Lung (tissue), 12 donors: Measurements from ENCODE around the gene DCAF8L2. TPM values are rescaled to one million over a fixed set of nuclear protein-coding genes. Genes with fewer than 3 reads are reported as not detected.

Experiments used
- ATAC-seq: fragments of 200-7000 bp; cut with Tn5 transposase; one replicate; pipeline ENCODE4 v1.9.1; 2020; ENCODE audit warnings: moderate number of reproducible peaks; ENCODE audit not compliant: insufficient read depth, low FRiP score
- DNase-seq, 3 donors: peaks; one replicate each; pipeline ENCODE4 v3.0.0-alpha.2; 2013 to 2017
- H3K27ac ChIP-seq, 2 donors: one replicate each; pipeline ENCODE4 v1.5.1; 2013; ENCODE audit warnings: mild to moderate bottlenecking in 2 of 2, moderate library complexity in 2 of 2, control low read depth in 1 of 2, inconsistent platforms in 1 of 2, low read depth in 1 of 2, low read length in 1 of 2
- H3K27me3 ChIP-seq, 3 donors: one replicate each; pipeline ENCODE4 v1.5.1; 2013; ENCODE audit warnings: low read length in 2 of 3; ENCODE audit not compliant: control insufficient read depth in 3 of 3, insufficient read depth in 3 of 3
- H3K36me3 ChIP-seq, 4 donors: one replicate each; pipeline ENCODE4 v1.5.1; 2013; ENCODE audit warnings: low read length in 4 of 4, mild to moderate bottlenecking in 1 of 4, moderate library complexity in 1 of 4; ENCODE audit not compliant: control insufficient read depth in 4 of 4, insufficient read depth in 4 of 4
- H3K4me1 ChIP-seq, 5 donors: one replicate each; pipeline ENCODE4 v1.5.1; 2013; ENCODE audit warnings: low read length in 5 of 5, mild to moderate bottlenecking in 2 of 5, moderate library complexity in 1 of 5; ENCODE audit not compliant: control insufficient read depth in 5 of 5, insufficient read depth in 5 of 5
- H3K4me3 ChIP-seq: one replicate; pipeline ENCODE4 v1.5.1; 2013; ENCODE audit warnings: mild to moderate bottlenecking, control low read depth, moderate library complexity
- H3K9ac ChIP-seq, 2 donors: one replicate each; pipeline ENCODE4 v1.5.1; 2013; ENCODE audit warnings: low read length in 2 of 2, control low read depth in 1 of 2; ENCODE audit not compliant: insufficient read depth in 1 of 2
- H3K9me3 ChIP-seq, 4 donors: one replicate each; pipeline ENCODE4 v1.5.1; 2013; ENCODE audit warnings: low read length in 3 of 4, mild to moderate bottlenecking in 1 of 4, moderate library complexity in 1 of 4; ENCODE audit not compliant: control insufficient read depth in 4 of 4, insufficient read depth in 3 of 4
- CTCF ChIP-seq: IDR thresholded peaks from 2 replicates; pipeline ENCODE4 v1.5.1; 2012; ENCODE audit warnings: mild to moderate bottlenecking; ENCODE audit errors: control extremely low read depth, extremely low read depth
- WGBS, 2 donors: extraction: QIAGEN DNeasy Blood & Tissue Kit; methylation state at CpG; one replicate each; pipeline ENCODE4 v1.1.7; 2013; 5-methylcytosine and 5-hydroxymethylcytosine counted together
- polyA plus RNA-seq, 2 donors: library from polyadenylated mRNA; stranded (reverse); fragments of 200-250 nt; gene quantifications; one replicate each; pipeline ENCODE4 v1.2.1, GENCODE V29; 2013
- total RNA-seq, 2 donors: library from RNA; depleted of rRNA in 1 of 2; stranded (reverse); fragments of >200 nt in 1 of 2; gene quantifications; one replicate each; pipeline ENCODE4 v1.2.1, GENCODE V29; 2014 to 2021
- donor health status: control.
- donor health status: control.
- donor health status: Bipolar disorder and iron deficiency.
- donor health status: healthy.
- donor health status: DM: yes; HTN: yes; CAD: no.

DCAF8L2 gene
- total and polyA plus RNA-seq, 4 donors: not detected

GRCh38 chrX:27694667-27695066 lies 104.5 kb downstream of the DCAF8L2 start:
- DNase-seq (no peak), ATAC-seq (no peak)
- no peak for TF ChIP-seq CTCF
- Histone ChIP-seq H3K27ac (no peak overlapping the region), H3K9me3 (no peaks in the 10 kb centered on the region), H3K9ac (no peak overlapping the region), H3K27me3 (no peaks in the 10 kb centered on the region), H3K4me1 (no peaks in the 10 kb centered on the region), H3K36me3 (no peaks in the 10 kb centered on the region), H3K4me3 (no peak overlapping the region)
- 55 to 61% methylated on average over 1 of the region's 1 CpG for WGBS, 2 donors

GRCh38 chrX:27706526-27706925 lies 116.4 kb downstream of the DCAF8L2 start:
- H3K9ac ChIP-seq: no peak overlapping the region
- no peak overlapping the region for H3K4me3 ChIP-seq
- H3K9me3 ChIP-seq: peaks cover 0 to 2% (median 0%) of the 10 kb centered on the region in 4 donors
- H3K36me3 ChIP-seq: no peaks in the 10 kb centered on the region
- ATAC-seq (no peak), DNase-seq (peak in 2 of 3 donors; percentile 57 to 64)
- H3K4me1 ChIP-seq: no peaks in the 10 kb centered on the region
- no peaks in the 10 kb centered on the region for H3K27me3 ChIP-seq
- no peak for TF ChIP-seq CTCF
- 17 to 72% methylated on average over 1 of the region's 1 CpG for WGBS, 2 donors
- no peak overlapping the region for H3K27ac ChIP-seq

- Histone ChIP-seq H3K9ac (no peak overlapping the region), H3K4me1 (no peaks in the 10 kb centered on the region), H3K4me3 (no peak overlapping the region), H3K27ac (no peak overlapping the region), H3K9me3 (no peaks in the 10 kb centered on the region), H3K27me3 (peaks cover 0 to 2% (median 0%) of the 10 kb centered on the region in 3 donors), H3K36me3 (no peaks in the 10 kb centered on the region)
- ATAC-seq: no peak
- 59 to 76% methylated on average over 2 of the region's 2 CpGs for WGBS, 2 donors
- DNase-seq: no peak
- TF ChIP-seq CTCF: no peak
Observed at GRCh38 chrX:27715610-27716009, 125.5 kb downstream of the DCAF8L2 start.

DNA sequence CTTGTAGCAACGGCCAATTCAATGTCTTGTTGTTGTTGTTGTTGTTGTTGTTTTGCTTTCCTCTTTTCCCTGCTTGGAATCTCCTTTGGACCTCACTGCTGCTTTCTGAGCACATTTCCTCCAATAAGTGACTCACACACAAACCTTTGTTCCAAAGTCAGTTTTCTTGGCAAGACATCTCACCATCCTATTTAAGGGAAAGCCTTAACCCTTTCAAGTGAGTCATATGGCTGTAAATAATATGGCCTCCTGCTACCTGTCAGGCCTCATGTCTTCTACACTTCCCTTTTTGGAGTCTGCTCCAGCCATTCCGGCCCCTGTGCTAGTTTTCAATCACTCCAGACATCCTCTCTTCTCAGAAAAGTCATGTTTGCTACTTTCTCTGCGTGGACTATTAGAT lies 138.1 kb downstream of the DCAF8L2 start:
- Histone ChIP-seq H3K27ac (no peak overlapping the region), H3K9ac (no peak overlapping the region), H3K36me3 (no peaks in the 10 kb centered on the region), H3K9me3 (no peaks in the 10 kb centered on the region), H3K4me1 (no peaks in the 10 kb centered on the region), H3K4me3 (no peak overlapping the region), H3K27me3 (peaks cover 0 to 2% (median 0%) of the 10 kb centered on the region in 3 donors)
- ATAC-seq (no peak), DNase-seq (no peak)
- 34 to 59% methylated on average over 3 of the region's 3 CpGs for WGBS, 2 donors
- TF ChIP-seq CTCF: no peak
